Neural cell (in vitro differentiated cells): Measurements from ENCODE around the gene PACS2. TPM values are rescaled to one million over a fixed set of nuclear protein-coding genes. Genes with fewer than 3 reads are reported as not detected.

Source experiments
- H2AFZ ChIP-seq: fragments of 200-600, 300-800 bp; sonication (generic), shearing (Covaris generic); 2 replicates; pipeline ENCODE4 v1.6.0; 2014; ENCODE audit warnings: low read depth, mild to moderate bottlenecking, antibody characterized with exemption, low read length, moderate library complexity
- H3F3A ChIP-seq: fragments of 200-600 bp; shearing (Covaris generic); 2 replicates; pipeline ENCODE4 v1.6.1; 2016; ENCODE audit warnings: mild to moderate bottlenecking, moderate library complexity, mixed read lengths, antibody characterized with exemption, low read length; ENCODE audit not compliant: insufficient read depth, poor library complexity, severe bottlenecking
- H3K27ac ChIP-seq: fragments of 200-600, 300-800 bp; sonication (generic), shearing (Covaris generic); 2 replicates; pipeline ENCODE4 v1.5.1; 2014; ENCODE audit warnings: mild to moderate bottlenecking, low read length, moderate library complexity
- H3K27me3 ChIP-seq: fragments of 300-800, 200-600 bp; sonication (generic), shearing (Covaris generic); 2 replicates; pipeline ENCODE4 v1.6.0; 2014; ENCODE audit warnings: mild to moderate bottlenecking, low read depth, low read length, moderate library complexity; ENCODE audit not compliant: insufficient read depth
- H3K36me3 ChIP-seq: fragments of 300-800, 200-600 bp; sonication (generic), shearing (Covaris generic); 2 replicates; pipeline ENCODE4 v1.5.1; 2014; ENCODE audit warnings: mild to moderate bottlenecking, antibody characterized with exemption, low read length, moderate library complexity; ENCODE audit not compliant: insufficient read depth
- H3K4me2 ChIP-seq: fragments of 300-800, 200-600 bp; sonication (generic), shearing (Covaris generic); 2 replicates; pipeline ENCODE4 v1.6.0; 2014; ENCODE audit warnings: mild to moderate bottlenecking, low read length
- H3K4me3 ChIP-seq: fragments of 300-800, 200-600 bp; sonication (generic), shearing (Covaris generic); 2 replicates; pipeline ENCODE4 v1.5.1; 2014; ENCODE audit warnings: mild to moderate bottlenecking, low read length, moderate library complexity
- H3K79me2 ChIP-seq: fragments of 200-600 bp; shearing (Covaris generic); replicated peaks from 2 replicates; pipeline ENCODE4 v1.6.0; 2014; ENCODE audit warnings: mild to moderate bottlenecking, low read length, moderate library complexity; ENCODE audit not compliant: insufficient read depth
- H3K9ac ChIP-seq: fragments of 300-800, 200-600 bp; sonication (generic), shearing (Covaris generic); 2 replicates; pipeline ENCODE4 v1.6.1; 2016; ENCODE audit warnings: mild to moderate bottlenecking, low read length, mixed read lengths
- H3K9me2 ChIP-seq: fragments of 200-600 bp; shearing (Covaris generic); 2 replicates; pipeline ENCODE4 v1.6.1; 2016; ENCODE audit warnings: mild to moderate bottlenecking, low read length, mixed read lengths; ENCODE audit not compliant: insufficient read depth
- H3K9me3 ChIP-seq: fragments of 200-600, 300-800 bp; sonication (generic), shearing (Covaris generic); 2 replicates; pipeline ENCODE4 v1.6.1; 2016; ENCODE audit warnings: mild to moderate bottlenecking, mixed run types, low read length, moderate library complexity, mixed read lengths
- H4K20me1 ChIP-seq: fragments of 200-600 bp; shearing (Covaris generic); 2 replicates; pipeline ENCODE4 v1.6.1; 2016; ENCODE audit warnings: mild to moderate bottlenecking, mixed run types; ENCODE audit not compliant: insufficient read depth
- EP300 ChIP-seq: fragments of 450-650 bp; conservative IDR thresholded peaks from 2 replicates; pipeline ENCODE4 v1.6.1; 2014; ENCODE audit warnings: antibody characterized with exemption, mild to moderate bottlenecking, moderate library complexity; ENCODE audit not compliant: poor library complexity, severe bottlenecking
- EZH2 ChIP-seq: fragments of 200-600, 300-800 bp; shearing (Covaris generic), sonication (generic); IDR thresholded peaks from 2 replicates; pipeline ENCODE4 v1.6.1; 2014; ENCODE audit warnings: antibody characterized with exemption, low read length, borderline replicate concordance, mild to moderate bottlenecking; ENCODE audit not compliant: insufficient read depth, poor library complexity, severe bottlenecking
- MXI1 ChIP-seq: fragments of 450-650 bp; conservative IDR thresholded peaks from 2 replicates; pipeline ENCODE4 v1.6.1; 2014; ENCODE audit warnings: antibody characterized with exemption, mild to moderate bottlenecking; ENCODE audit not compliant: poor library complexity, severe bottlenecking
- POLR2AphosphoS5 ChIP-seq: IDR thresholded peaks from 2 replicates; pipeline ENCODE4 v1.6.1; 2012
- RAD21 ChIP-seq: fragments of 450-650 bp; conservative IDR thresholded peaks from 2 replicates; pipeline ENCODE4 v1.6.1; 2014; ENCODE audit warnings: antibody characterized with exemption, mild to moderate bottlenecking, moderate library complexity
- SMC3 ChIP-seq: fragments of 450-650 bp; conservative IDR thresholded peaks from 2 replicates; pipeline ENCODE4 v1.6.1; 2014; ENCODE audit warnings: antibody characterized with exemption, mild to moderate bottlenecking, moderate library complexity; ENCODE audit not compliant: poor library complexity
- TAF1 ChIP-seq: IDR thresholded peaks from 2 replicates; pipeline ENCODE4 v1.6.1; 2012; ENCODE audit warnings: low read depth
- polyA plus RNA-seq: library from polyadenylated mRNA; depleted of rRNA; stranded (reverse); fragments of >200 nt; gene quantifications from 2 replicates; pipeline ENCODE4 v1.2.3, GENCODE V29; 2014
- TF ChIP-seq, protein P1 (sequence below): fragments of 450-650 bp; IDR thresholded peaks from 2 replicates; pipeline ENCODE4 v1.5.1; 2014; ENCODE audit warnings: antibody characterized with exemption, mild to moderate bottlenecking, moderate library complexity; ENCODE audit not compliant: poor library complexity, severe bottlenecking
- TF ChIP-seq, protein P2 (sequence below): IDR thresholded peaks from 2 replicates; pipeline ENCODE4 v1.6.1; 2012; ENCODE audit warnings: borderline replicate concordance

The PACS2 gene
- polyA plus RNA-seq, 1 donor from 2014 or later: 77.7 TPM

- H3K4me3 ChIP-seq: no peak overlapping the region
- no peak overlapping the region for H3K9ac ChIP-seq
- no peaks in the 10 kb centered on the region for H3K36me3 ChIP-seq
- H2AFZ ChIP-seq: no peak overlapping the region
- no peaks in the 10 kb centered on the region for H3F3A ChIP-seq
- H3K9me2 ChIP-seq: no peaks in the 10 kb centered on the region
- no peak overlapping the region for H3K4me2 ChIP-seq
- no peak overlapping the region for H3K27ac ChIP-seq
- H3K9me3 ChIP-seq: no peaks in the 10 kb centered on the region
- no peaks in the 10 kb centered on the region for H4K20me1 ChIP-seq
- TF ChIP-seq POLR2AphosphoS5 (no peak), EZH2 (no peak), SMC3 (no peak), RAD21 (no peak), TAF1 (no peak), MXI1 (no peak), EP300 (no peak)
- TF ChIP-seq, protein P1, sequence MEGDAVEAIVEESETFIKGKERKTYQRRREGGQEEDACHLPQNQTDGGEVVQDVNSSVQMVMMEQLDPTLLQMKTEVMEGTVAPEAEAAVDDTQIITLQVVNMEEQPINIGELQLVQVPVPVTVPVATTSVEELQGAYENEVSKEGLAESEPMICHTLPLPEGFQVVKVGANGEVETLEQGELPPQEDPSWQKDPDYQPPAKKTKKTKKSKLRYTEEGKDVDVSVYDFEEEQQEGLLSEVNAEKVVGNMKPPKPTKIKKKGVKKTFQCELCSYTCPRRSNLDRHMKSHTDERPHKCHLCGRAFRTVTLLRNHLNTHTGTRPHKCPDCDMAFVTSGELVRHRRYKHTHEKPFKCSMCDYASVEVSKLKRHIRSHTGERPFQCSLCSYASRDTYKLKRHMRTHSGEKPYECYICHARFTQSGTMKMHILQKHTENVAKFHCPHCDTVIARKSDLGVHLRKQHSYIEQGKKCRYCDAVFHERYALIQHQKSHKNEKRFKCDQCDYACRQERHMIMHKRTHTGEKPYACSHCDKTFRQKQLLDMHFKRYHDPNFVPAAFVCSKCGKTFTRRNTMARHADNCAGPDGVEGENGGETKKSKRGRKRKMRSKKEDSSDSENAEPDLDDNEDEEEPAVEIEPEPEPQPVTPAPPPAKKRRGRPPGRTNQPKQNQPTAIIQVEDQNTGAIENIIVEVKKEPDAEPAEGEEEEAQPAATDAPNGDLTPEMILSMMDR: no peak
- TF ChIP-seq, protein P2, sequence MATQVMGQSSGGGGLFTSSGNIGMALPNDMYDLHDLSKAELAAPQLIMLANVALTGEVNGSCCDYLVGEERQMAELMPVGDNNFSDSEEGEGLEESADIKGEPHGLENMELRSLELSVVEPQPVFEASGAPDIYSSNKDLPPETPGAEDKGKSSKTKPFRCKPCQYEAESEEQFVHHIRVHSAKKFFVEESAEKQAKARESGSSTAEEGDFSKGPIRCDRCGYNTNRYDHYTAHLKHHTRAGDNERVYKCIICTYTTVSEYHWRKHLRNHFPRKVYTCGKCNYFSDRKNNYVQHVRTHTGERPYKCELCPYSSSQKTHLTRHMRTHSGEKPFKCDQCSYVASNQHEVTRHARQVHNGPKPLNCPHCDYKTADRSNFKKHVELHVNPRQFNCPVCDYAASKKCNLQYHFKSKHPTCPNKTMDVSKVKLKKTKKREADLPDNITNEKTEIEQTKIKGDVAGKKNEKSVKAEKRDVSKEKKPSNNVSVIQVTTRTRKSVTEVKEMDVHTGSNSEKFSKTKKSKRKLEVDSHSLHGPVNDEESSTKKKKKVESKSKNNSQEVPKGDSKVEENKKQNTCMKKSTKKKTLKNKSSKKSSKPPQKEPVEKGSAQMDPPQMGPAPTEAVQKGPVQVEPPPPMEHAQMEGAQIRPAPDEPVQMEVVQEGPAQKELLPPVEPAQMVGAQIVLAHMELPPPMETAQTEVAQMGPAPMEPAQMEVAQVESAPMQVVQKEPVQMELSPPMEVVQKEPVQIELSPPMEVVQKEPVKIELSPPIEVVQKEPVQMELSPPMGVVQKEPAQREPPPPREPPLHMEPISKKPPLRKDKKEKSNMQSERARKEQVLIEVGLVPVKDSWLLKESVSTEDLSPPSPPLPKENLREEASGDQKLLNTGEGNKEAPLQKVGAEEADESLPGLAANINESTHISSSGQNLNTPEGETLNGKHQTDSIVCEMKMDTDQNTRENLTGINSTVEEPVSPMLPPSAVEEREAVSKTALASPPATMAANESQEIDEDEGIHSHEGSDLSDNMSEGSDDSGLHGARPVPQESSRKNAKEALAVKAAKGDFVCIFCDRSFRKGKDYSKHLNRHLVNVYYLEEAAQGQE: no peak
- H3K27me3 ChIP-seq: peaks cover 17% of the 10 kb centered on the region
- H3K79me2 ChIP-seq: no peaks in the 10 kb centered on the region
Measured at GRCh38 chr14:105408592-105408991, 94.0 kb downstream of the PACS2 start.

DNA sequence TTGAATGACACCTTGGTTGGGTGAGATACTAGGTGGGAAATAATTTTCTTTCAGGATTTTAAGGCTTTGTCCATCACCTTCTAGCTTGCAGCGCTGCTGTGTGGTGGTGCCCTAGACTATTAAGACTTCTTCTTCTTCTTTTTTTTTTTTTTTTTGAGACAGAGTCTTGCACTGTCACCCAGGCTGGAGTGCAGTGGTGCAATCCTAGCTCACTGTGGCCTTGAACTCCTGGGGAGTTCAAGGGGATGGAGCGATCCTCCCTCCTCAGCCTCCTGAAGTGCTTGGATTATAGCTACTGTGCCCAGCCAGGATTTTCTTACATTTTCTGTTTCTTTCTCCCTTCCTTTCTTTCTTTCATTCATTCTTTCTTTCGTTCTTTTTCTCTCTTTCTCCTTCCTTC lies 94.8 kb downstream of the PACS2 start:
- H3K27me3 ChIP-seq: peaks cover 17% of the 10 kb centered on the region
- no peak overlapping the region for H3K4me2 ChIP-seq

More for the DNA sequence above, 94.8 kb downstream of the PACS2 start:
- no peak overlapping the region for H2AFZ ChIP-seq
- H3K9me2 ChIP-seq: no peaks in the 10 kb centered on the region
- no peaks in the 10 kb centered on the region for H3F3A ChIP-seq
- no peaks in the 10 kb centered on the region for H3K36me3 ChIP-seq
- H3K27ac ChIP-seq: no peak overlapping the region
- no peak overlapping the region for H3K4me3 ChIP-seq
- H3K9ac ChIP-seq: no peak overlapping the region
- no peaks in the 10 kb centered on the region for H3K9me3 ChIP-seq
- no peaks in the 10 kb centered on the region for H4K20me1 ChIP-seq
- no peak for TF ChIP-seq SMC3
- TF ChIP-seq POLR2AphosphoS5: no peak
- no peak for TF ChIP-seq RAD21
- TF ChIP-seq MXI1: no peak
- TF ChIP-seq, protein P2: no peak
- TF ChIP-seq EZH2: no peak
- TF ChIP-seq, protein P1: no peak
- no peak for TF ChIP-seq TAF1
- TF ChIP-seq EP300: no peak
- H3K79me2 ChIP-seq: no peaks in the 10 kb centered on the region
